ENCODE data around the gene ERI3.

GRCh38 chr1:44260792-44261170 is 94.3 kb downstream of the ERI3 start:
- no peak for TF ChIP-seq GATA2 (IDR thresholded peaks at IDR 0.05; ENCODE audit: low read depth, low read length)
- no peak for TF ChIP-seq GATA3 (IDR thresholded peaks at IDR 0.05; ENCODE audit: low read depth, low read length)

Measured in SH-SY5Y (cell line).